MM.1S (cell line): ENCODE data around the gene DPH6.

Source experiments
- DNase-seq: peaks from one replicate; pipeline ENCODE4 v3.0.0-alpha.2; 2015
- H2AFZ ChIP-seq: fragments of 300-600 bp; sonication (generic); 2 replicates; pipeline ENCODE4 v1.6.0; 2016; ENCODE audit warnings: antibody characterized with exemption, low read length
- H3F3A ChIP-seq: fragments of 300-600 bp; sonication (generic); 2 replicates; pipeline ENCODE4 v1.6.1; 2016; ENCODE audit warnings: mild to moderate bottlenecking, antibody characterized with exemption, low read length, moderate library complexity, mixed read lengths; ENCODE audit not compliant: insufficient read depth
- H3K27ac ChIP-seq: fragments of 300-600 bp; sonication (generic); 2 replicates; pipeline ENCODE4 v1.5.1; 2016; ENCODE audit warnings: mild to moderate bottlenecking, low read length
- H3K27me3 ChIP-seq: fragments of 300-600 bp; sonication (generic); replicated peaks from 2 replicates; pipeline ENCODE4 v1.6.0; 2016; ENCODE audit warnings: low read length; ENCODE audit not compliant: insufficient read depth
- H3K36me3 ChIP-seq: fragments of 300-600 bp; sonication (generic); replicated peaks from 2 replicates; pipeline ENCODE4 v1.6.1; 2016; ENCODE audit warnings: mild to moderate bottlenecking, low read length, mixed read lengths; ENCODE audit not compliant: insufficient read depth
- H3K4me1 ChIP-seq: fragments of 300-600 bp; sonication (generic); 2 replicates; pipeline ENCODE4 v1.6.1; 2016; ENCODE audit warnings: low read length, mixed read lengths
- H3K4me2 ChIP-seq: fragments of 300-600 bp; sonication (generic); 2 replicates; pipeline ENCODE4 v1.6.0; 2016; ENCODE audit warnings: low read depth, low read length
- H3K4me3 ChIP-seq: fragments of 300-600 bp; sonication (generic); 2 replicates; pipeline ENCODE4 v1.5.1; 2016; ENCODE audit warnings: low read length, mixed read lengths
- H3K79me2 ChIP-seq: fragments of 300-600 bp; sonication (generic); 2 replicates; pipeline ENCODE4 v1.6.1; 2016; ENCODE audit warnings: mixed run types, low read length, mixed read lengths
- H3K9ac ChIP-seq: fragments of 300-600 bp; sonication (generic); 2 replicates; pipeline ENCODE4 v1.6.1; 2016; ENCODE audit warnings: low read length, mixed read lengths
- H3K9me2 ChIP-seq: fragments of 300-600 bp; sonication (generic); replicated peaks from 2 replicates; pipeline ENCODE4 v1.6.1; 2016; ENCODE audit warnings: mild to moderate bottlenecking, low read length, mixed read lengths; ENCODE audit not compliant: insufficient read depth
- H3K9me3 ChIP-seq: fragments of 300-600 bp; sonication (generic); replicated peaks from 2 replicates; pipeline ENCODE4 v1.6.1; 2016; ENCODE audit warnings: mild to moderate bottlenecking, low read length, mixed read lengths; ENCODE audit not compliant: insufficient read depth
- H4K20me1 ChIP-seq: fragments of 300-600 bp; sonication (generic); 2 replicates; pipeline ENCODE4 v1.6.1; 2016; ENCODE audit warnings: mild to moderate bottlenecking, low read length, moderate library complexity, mixed read lengths; ENCODE audit not compliant: insufficient read depth
- EZH2 ChIP-seq: fragments of 300-600 bp; sonication (generic); optimal IDR thresholded peaks from 2 replicates; pipeline ENCODE3; 2017; ENCODE audit warnings: low read depth, mild to moderate bottlenecking, antibody characterized with exemption, low read length, mixed read lengths
- EZH2phosphoT487 ChIP-seq: fragments of 300-600 bp; sonication (generic); IDR thresholded peaks from 2 replicates; pipeline ENCODE4 v1.6.1; 2018; ENCODE audit warnings: antibody characterized with exemption, low read length
- TF ChIP-seq, protein P1 (sequence below): fragments of 300-600 bp; sonication (generic); IDR thresholded peaks from 2 replicates; pipeline ENCODE4 v1.5.1; 2016; ENCODE audit warnings: antibody characterized with exemption, low read length, mixed read lengths

The DPH6 gene

DNA sequence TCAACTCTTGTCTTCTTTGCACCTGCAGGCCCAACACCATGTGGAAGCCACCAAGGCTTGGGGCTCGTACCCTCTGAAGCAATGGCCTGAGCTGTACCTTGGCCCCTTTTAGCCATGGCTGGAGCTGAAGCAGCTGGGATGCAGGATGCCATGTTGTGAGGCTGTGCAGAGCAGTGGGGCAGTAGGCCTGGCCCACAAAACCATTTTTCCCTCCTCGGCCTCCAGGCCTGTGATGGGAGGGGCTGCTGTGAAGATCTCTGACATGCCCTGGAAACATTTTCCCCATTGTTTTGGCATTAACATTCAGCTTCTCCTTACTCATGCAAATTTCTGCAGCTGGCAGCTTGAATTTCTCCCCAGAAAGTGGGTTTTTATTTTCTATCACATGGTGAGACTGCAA, 58.5 kb downstream of the DPH6 start:
- Histone ChIP-seq H3K9me3 (no peaks in the 10 kb centered on the region), H3K4me2 (no peak overlapping the region), H3K79me2 (no peaks in the 10 kb centered on the region)

DNA sequence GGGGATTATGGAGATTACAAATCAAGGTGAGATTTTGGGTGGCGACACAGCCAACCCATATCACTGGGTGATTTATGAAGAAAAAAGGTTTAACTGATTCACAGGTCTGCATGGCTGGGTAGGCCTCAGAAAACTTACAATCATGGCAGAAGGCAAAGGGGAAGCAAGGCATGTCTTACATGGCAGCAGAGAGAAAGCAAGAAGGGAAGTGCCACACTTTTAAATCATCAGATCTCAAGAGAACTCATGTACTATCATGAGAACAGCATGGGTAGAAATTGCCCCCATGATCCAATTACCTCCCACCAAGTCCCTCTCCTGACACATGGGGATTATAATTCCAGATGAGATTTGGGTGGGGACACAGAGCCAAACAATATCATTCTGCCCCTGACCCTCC, 59.7 kb downstream of the DPH6 start:
- H4K20me1 ChIP-seq: no peaks in the 10 kb centered on the region
- H3K36me3 ChIP-seq: no peaks in the 10 kb centered on the region
- no peak for TF ChIP-seq EZH2
- no peak for TF ChIP-seq EZH2phosphoT487
- TF ChIP-seq, protein P1, sequence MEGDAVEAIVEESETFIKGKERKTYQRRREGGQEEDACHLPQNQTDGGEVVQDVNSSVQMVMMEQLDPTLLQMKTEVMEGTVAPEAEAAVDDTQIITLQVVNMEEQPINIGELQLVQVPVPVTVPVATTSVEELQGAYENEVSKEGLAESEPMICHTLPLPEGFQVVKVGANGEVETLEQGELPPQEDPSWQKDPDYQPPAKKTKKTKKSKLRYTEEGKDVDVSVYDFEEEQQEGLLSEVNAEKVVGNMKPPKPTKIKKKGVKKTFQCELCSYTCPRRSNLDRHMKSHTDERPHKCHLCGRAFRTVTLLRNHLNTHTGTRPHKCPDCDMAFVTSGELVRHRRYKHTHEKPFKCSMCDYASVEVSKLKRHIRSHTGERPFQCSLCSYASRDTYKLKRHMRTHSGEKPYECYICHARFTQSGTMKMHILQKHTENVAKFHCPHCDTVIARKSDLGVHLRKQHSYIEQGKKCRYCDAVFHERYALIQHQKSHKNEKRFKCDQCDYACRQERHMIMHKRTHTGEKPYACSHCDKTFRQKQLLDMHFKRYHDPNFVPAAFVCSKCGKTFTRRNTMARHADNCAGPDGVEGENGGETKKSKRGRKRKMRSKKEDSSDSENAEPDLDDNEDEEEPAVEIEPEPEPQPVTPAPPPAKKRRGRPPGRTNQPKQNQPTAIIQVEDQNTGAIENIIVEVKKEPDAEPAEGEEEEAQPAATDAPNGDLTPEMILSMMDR: no peak
- no peak overlapping the region for H3K4me3 ChIP-seq
- H3K9me2 ChIP-seq: no peaks in the 10 kb centered on the region
- no peaks in the 10 kb centered on the region for H3F3A ChIP-seq
- H3K4me2 ChIP-seq: no peak overlapping the region
- H3K27ac ChIP-seq: no peak overlapping the region
- DNase-seq: no peak
- no peak overlapping the region for H3K9ac ChIP-seq
- H3K4me1 ChIP-seq: no peaks in the 10 kb centered on the region
- H3K27me3 ChIP-seq: no peaks in the 10 kb centered on the region
- H2AFZ ChIP-seq: no peak overlapping the region
- H3K9me3 ChIP-seq: no peaks in the 10 kb centered on the region
- H3K79me2 ChIP-seq: no peaks in the 10 kb centered on the region

More for the DNA sequence above, 58.5 kb downstream of the DPH6 start:
- Histone ChIP-seq H2AFZ (no peak overlapping the region), H3K36me3 (no peaks in the 10 kb centered on the region), H3K27me3 (no peaks in the 10 kb centered on the region), H3K4me1 (no peaks in the 10 kb centered on the region), H3K4me3 (no peak overlapping the region), H3F3A (no peaks in the 10 kb centered on the region), H3K9me2 (no peaks in the 10 kb centered on the region), H3K9ac (no peak overlapping the region), H4K20me1 (no peaks in the 10 kb centered on the region), H3K27ac (no peak overlapping the region)
- DNase-seq: no peak
- TF ChIP-seq EZH2: no peak
- TF ChIP-seq, protein P1: no peak
- TF ChIP-seq EZH2phosphoT487: no peak

DNA sequence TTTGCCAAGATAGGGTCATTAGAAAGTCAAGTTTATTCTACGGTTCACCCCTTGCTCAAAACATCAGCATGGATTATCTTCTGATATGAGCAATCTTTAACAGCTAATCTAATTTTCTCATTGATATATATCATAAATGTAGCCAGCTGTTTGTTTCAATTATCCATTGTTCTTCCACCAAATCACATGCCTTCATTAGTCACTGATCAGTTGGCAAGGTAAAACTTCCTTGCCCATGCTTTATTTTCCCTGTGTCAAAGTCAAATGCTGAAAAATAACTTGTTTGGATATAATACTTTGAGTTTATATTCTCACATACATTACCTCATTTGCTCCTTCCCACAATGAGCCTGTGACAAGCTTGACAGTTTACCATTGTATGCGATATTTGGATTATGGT, 60.6 kb downstream of the DPH6 start:
- no peak overlapping the region for H3K4me3 ChIP-seq
- H3K4me1 ChIP-seq: no peaks in the 10 kb centered on the region
- H3K27ac ChIP-seq: no peak overlapping the region
- no peaks in the 10 kb centered on the region for H4K20me1 ChIP-seq
- DNase-seq: no peak
- no peak overlapping the region for H3K4me2 ChIP-seq
- H3K79me2 ChIP-seq: no peaks in the 10 kb centered on the region
- H3F3A ChIP-seq: no peaks in the 10 kb centered on the region
- no peak overlapping the region for H3K9ac ChIP-seq
- no peaks in the 10 kb centered on the region for H3K36me3 ChIP-seq
- no peaks in the 10 kb centered on the region for H3K9me2 ChIP-seq
- no peaks in the 10 kb centered on the region for H3K27me3 ChIP-seq
- TF ChIP-seq, protein P1: no peak
- TF ChIP-seq EZH2phosphoT487 (no peak), EZH2 (no peak)
- H2AFZ ChIP-seq: no peak overlapping the region
- no peaks in the 10 kb centered on the region for H3K9me3 ChIP-seq
